GM19351 (cell line): ENCODE results near the gene HUS1B.
"Not testable (repeated sequence)": the region's sequence is repeated elsewhere in the genome, so short reads cannot be mapped to it uniquely, and the experiment has no call there.

Experiments
- ATAC-seq: cut with Tn5 transposase; IDR thresholded peaks from one replicate; pipeline ENCODE4 v1.9.1; 2021; ENCODE audit warnings: mild to moderate bottlenecking, moderate library complexity; ENCODE audit not compliant: unreplicated experiment

HUS1B gene

DNA sequence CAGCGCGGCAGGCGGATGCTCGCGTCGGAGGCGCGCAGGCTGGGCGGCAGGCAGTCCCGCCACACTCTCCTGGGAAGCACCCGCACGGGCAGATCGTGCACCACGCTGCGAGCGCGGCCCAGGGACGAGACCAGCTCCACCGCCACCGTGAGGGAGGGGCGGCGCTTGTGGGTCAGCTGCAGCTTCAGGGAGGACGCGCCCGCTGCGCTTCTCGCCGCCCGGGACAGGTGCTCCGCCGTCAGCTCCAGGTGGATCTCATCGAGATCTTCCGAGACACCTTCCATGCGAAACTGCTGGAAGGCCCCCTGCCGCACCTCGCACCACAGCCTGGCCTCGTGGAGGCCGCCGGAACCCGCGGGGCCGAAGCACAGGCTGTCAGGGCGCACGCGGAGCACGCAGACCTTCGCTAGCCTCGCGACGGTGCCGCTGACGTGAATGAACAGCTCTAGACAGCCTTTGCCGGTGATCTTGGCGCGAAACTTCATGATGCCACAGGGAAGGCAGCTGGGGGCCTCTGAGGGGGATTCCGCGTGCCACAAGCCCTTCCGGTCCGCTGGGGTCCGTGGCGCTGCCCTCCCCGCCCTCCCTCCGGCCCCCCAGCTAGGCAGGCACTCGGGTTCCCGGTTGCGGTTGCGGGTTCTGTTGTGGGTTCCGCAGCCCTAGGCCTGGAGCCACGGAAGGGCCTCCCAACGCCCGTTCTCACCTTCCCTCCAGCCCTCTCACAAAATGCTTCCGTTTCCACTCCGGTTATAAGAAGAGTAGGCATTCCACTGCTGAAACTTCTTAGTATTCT, at the start of gene HUS1B:
Gene HUS1B, minus strand, starts transcription at position 641 of the 793 bp plus-strand sequence. Its CDS starts 156 bp downstream, at position 485.
- no peak for ATAC-seq

DNA sequence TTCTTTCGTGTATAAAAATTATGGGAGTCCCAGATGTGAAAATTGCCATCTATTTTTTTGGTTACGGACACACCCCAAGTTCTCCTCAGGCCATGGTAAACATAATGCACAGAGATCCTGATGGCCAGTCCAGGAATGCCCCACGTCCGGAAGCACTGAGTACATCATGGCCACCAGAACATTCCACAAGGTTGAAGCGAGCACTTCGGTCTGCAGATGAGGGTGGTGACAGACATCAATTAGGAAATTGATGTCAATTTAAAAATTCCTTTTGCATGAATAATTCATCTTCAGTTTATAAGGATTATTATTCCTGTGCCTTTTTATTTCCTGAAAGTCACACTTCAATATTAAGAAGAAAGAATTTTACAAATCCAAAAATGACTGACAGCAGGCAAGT, 49.2 kb upstream of the HUS1B start:
- no peak for ATAC-seq

DNA sequence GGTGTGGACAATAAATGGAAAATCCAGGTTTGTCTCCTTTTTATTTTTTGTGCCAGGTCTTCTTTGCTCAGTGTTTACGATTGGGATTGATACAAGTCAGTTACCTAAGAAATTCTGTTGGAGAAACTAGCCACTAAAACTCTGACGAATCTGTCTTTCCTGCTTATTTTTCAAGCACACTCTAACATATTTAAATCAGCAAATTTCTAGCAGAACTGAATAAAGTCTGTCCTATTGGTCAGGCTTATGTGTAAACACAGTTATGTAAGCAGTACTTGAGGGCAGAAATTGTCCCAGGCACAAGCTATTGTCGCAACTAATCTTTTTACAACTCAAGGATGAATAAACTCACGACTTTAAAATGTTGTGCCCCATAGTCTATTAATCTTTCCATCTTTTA, 48.1 kb upstream of the HUS1B start:
- ATAC-seq = no peak

DNA sequence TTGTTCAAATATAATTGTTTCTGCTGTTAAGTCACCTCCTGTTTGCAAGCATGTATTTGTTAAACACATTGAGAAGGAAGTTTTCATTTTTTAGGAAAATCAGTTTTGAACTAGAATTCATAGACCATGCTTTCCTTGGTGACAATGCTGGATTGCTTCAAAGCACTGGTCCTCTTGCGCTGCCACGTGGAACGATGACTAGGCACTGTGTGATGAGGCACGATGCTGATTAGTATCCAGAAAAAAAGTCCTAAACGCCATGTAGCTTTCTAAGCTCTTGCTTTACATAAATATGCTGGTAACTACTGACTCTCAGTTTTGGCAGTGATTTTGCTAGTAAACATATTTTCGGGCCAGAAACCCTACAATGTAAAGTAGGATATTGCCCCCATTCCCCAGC, 47.1 kb upstream of the HUS1B start:
- no peak for ATAC-seq

DNA sequence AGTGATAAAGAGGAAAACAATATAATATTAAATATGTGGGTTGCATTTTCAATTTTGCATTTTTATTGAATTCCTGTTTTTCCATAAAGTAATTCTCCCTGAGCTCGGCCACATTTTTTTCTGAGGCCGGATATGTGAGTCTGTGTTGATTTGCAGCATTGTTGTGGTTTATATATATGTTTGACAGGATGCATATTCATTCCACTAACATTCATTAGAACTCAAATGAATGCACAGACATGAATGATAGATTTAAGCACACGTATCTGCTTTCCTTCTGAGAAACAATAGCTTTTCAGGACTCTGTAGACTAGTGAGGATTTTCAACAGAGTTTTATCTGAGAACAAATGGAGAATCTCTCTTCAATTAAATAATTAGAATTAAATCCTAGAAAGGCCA, 46.7 kb upstream of the HUS1B start:
- no peak for ATAC-seq

DNA sequence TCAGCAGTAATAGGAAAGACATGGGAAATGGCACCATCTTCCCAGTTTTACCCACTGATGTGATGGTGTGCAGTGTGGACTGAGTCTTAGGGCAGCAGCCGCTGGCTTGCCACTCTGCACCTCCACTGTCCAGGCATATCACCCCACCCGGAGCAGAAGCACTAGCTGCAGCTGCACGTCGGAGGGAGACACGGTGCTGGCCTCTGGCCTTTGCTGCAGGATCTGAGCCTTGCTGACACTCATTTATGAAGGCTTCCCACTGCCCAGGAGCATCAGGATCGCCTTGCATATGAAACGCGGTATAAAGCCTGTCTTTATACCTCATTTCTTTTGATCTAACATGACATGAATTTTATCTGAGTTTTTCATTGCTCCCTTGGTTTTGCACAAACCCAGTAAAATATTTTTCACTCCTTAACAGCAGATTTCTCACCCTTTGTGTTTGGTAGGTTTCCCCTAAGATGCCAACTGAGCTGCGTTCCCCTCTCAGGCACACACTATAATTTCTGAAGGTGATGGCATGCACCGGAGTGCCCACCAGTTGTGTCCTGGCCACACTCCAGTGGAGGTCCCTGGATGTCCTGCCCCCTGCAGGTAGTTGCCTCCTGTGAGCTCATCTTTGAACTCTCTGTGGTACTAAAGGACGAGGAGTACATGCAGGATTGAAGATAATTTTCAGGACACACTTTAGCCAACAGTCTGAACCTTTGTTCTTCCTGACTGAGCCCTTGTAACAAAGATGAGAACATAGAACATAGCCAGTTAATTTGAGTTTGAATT, 45.0 kb upstream of the HUS1B start:
- no peak for ATAC-seq

DNA sequence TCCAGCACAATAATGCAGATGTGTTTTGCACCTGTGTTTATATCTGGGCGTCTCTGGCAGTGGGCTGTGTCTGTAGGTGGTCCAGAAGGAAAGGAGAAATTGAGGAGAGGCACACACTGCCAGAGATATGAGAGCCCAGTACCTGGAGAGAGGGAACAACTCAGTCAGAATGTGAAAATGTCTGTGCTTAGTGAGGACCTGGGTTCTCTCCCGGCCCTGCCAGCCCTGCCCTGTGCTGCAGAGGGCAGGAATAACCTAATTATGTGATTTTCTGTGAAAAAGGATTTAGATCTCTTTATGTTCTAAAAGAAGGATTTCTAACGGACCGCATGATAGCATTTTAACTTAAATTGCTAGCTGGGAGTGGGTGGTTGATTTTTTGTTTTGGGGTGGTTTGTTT, 44.3 kb upstream of the HUS1B start:
- no peak for ATAC-seq

DNA sequence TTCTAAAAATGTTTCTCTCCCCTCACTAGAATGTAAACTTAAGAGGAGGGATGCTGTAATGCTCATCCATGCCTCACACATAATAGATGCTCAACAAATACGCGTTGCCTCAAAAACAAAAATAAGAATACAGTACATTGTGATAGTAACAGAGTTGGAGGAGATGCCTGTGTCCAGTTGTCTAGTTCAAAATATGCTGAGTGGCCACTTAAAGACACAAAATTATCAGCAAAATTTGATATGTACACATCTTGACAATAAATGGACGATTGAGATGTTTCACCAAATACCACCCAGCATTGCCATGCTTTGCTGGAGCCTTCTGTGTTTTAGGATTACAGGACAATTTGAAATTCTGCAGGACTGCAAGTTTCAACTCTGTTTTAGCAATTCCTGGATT, 43.6 kb upstream of the HUS1B start:
- no peak for ATAC-seq

DNA sequence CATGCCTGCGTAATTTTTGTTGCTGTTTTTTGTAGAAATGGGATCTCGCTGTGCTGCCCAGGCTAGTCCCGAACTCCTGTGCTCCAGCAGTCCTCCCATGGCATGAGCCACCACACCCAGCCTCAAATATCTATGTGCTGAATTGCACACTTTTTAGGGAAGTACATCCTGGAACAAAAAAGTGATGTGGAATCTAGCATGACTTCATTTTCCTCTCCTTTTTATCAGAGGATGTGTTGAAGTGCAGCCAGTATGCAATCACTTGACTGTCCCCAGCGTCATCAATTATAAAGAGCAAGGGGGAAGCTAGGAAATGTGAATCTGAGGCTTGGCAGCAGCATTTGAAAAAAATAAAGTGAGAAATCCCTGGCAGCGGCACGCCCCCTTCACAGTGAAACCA, 42.4 kb upstream of the HUS1B start:
- no peak for ATAC-seq

DNA sequence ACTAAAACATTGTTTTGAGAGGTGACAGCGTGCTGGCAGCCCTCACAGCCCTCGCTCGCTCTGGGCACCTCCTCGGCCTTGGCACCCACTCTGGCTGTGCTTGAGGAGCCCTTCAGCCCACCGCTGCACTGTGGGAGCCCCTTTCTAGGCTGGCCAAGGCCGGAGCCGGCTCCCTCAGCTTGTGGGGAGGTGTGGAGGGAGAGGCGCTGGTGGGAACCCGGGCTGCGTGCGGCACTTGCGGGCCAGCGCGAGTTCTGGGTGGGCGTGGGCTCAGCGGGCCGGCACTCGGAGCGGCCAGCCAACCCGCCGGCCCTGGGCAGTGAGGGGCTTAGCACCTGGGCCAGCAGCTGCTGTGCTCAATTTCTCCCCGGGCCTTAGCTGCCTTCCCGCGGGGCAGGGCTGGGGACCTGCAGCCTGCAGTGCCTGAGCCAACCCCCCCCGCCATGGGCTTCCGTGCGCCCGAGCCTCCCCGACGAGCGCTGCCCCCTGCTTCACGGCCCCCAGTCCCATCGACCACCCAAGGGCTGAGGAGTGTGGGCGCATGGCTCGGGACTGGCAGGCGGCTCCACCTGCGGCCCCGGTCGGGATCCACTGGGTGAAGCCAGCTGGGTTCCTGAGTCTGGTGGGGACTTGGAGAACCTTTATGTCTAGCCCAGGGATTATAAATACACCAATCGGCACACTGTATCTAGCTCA, 37.7 kb upstream of the HUS1B start:
- not testable (repeated sequence) for ATAC-seq

DNA sequence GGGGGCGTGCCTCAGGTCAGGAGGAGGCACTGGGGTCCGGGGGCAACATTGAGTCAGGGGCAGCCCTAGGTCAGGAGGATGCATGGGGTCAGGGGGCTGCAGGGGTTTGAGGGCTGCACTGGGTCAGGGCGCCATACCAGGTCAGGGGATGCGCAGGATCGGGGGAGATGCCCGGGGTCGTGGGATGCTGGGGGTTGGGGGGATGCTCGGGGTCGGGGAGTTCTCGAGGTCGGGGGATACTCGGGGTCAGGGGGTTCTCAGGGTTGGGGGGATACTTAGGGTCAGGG, 36.8 kb upstream of the HUS1B start:
- ATAC-seq = no peak

DNA sequence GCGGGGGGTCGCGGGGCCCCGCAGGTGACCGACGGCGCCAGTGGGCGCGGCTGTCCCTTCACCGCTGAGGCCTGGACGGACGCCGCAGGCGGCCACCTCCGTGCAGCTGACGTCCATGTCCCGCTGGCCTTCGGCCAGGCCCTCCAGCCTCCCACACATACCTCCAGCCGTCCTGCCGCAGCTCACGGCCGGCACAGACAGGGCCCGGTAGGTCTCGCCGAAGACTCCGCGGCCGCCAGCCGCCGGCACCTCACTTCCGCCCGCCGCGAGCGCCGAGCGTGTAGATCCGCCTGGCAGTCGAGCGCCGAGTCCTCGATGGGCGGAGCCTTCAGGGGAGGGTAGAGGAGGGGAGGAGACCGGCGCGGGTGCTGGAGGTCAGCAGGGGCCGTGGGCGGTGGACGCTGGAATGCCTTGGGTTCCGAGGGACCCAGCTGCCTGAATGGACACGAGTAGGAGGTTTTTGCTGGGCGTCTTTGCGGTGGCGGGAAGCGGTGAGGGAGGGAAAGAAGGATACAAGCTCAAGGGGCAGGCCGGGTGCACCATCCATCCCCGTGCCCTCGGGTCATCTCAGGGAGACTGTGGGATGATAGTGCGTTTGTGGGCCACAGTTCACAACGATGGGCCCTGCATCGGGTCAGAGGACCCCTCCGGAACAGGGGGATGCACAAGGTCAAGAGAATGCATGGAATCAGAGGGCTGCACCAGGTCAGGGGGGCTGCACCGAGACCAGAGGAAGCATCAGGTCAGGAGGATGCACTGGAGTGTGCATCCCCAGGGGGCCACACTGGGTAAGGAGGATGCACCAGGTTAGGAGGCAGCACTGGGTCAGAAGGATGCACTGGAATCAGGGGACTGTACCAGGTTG, 36.2 kb upstream of the HUS1B start, which contains the start of gene EXOC2:
Gene EXOC2, minus strand, starts transcription at position 282 of the 865 bp plus-strand sequence. CDS start 55,321 bp downstream, outside the sequence.
- peak; percentile 81 for ATAC-seq

DNA sequence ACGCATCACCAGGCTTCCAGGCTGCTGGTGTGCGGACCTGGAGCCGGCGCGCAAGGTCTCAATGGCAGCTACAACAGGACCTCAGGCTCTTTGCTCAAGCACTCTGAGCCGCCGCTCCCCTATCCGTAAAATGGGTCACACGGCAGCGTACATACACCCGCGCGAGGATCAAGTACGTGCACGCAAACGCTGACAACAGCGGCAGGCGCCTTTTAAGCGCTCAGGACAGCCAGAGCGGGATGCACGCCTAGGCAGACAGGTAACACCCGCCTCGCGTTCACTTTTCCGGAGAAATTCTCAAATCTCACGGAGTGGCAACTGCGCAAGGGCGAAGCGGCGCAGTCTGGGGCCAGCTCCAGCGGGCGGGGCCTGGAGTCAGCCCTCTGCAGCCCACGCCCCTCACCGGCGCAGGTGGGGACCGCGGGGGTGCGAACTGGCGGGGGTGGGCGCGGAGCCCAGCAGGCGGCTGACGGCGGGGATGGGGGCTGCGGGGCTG, 35.5 kb upstream of the HUS1B start:
- ATAC-seq = peak; percentile 77

DNA sequence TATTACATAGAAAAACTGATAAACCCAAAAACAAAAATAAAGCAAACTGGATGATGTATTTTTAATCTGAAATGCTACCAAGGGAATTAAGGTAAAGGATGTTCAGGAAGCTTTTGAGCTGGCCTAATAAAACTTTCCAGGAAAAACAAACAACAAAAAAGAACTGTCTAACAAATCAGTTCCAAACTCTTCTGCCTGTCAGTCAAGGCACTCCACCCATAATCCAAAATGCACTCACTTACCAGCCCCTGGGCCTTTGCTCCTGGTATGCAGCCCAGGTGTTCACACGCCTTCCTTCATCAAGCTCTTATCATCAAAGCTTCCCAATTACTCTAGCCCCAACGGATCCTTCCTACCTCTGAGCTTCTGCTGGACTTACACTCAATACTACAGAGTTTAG, 32.3 kb upstream of the HUS1B start:
- no peak for ATAC-seq

DNA sequence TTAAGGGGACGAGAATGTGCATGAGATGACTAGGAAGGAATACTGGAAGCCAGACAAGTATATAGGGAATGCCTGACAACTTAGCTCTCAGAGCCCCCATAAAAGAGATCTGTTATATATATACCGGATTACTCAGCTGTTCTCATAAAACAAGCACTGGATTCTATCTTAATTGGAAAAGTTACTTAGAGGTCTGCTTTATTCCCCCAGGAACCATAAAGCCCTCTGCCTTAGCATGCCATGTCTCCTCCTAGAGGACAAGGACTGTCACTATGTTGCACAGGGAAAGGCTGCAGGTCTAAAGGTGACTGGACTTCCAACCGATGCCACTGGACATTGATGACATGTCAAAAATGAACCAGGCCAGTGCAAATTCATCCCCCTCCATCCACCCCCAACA, 29.6 kb upstream of the HUS1B start:
- ATAC-seq = no peak

DNA sequence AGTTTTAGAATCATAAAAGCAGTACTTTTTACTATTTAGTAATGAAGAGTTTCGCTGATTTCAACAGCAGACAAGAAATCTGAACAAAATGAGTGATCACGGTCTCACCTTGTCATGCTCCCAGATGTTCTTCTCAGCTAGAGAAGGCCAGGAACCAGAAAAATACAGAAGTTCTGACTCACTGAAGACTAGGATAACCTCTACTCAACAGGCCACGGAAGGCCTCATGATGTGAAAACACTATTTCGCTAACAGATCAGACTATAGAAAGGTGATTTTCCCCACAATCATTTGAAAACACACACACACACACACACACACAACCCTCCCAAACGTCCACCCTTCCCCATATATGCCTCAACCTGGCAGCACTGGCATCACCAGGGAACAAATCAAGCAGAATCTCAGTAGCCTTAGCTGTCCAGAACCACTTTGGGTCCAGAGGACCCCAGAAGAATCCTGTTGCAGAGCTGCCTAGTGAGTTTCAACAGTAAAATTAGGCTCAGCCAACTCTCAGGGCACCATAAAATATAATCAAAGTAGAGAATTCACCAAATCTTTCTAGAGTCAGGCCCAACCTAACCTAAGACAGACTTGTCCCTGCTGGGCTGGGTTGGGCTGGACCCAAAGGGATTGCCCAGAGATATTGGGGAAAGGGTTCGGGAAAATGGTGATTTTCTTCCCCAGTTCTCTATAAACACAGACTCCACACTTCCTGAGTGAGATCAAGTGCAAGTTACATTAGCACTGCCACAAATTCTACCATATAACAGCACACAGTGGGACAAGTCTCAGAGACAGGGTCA, 28.1 kb upstream of the HUS1B start:
- ATAC-seq = peak; percentile 88

DNA sequence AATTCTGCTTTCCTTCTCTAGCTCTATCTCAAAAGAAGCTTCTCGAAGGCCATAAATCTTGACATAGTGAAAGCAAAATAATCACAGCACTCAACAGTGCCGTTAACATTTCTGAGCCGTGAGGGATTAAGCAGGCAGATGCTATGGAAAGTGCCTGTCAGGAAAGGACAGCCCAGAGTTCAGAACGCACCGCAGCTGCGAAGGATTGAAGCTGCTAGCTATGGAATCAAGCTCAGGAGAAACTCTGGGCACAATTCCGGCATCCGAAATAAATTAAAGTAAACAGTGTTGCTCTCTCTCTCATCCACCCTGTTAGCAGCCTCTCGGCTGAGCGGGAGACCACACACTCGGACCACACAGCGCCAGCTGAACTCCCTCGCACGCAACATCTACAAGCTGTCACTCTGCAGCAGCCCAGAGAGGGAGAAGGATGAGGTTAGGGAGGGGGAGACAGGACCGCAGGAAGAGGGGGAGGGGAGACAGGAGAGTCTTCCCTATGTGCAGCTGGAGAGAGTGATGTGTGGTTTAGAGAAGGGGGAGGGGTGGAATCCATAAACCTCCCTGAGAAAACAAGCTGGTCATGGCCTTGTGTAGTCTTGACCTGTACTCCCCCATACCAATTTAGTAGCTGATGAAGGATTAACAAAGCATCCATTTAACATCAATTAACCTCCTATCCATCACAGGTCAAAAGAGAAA, 27.0 kb upstream of the HUS1B start:
- ATAC-seq = no peak

DNA sequence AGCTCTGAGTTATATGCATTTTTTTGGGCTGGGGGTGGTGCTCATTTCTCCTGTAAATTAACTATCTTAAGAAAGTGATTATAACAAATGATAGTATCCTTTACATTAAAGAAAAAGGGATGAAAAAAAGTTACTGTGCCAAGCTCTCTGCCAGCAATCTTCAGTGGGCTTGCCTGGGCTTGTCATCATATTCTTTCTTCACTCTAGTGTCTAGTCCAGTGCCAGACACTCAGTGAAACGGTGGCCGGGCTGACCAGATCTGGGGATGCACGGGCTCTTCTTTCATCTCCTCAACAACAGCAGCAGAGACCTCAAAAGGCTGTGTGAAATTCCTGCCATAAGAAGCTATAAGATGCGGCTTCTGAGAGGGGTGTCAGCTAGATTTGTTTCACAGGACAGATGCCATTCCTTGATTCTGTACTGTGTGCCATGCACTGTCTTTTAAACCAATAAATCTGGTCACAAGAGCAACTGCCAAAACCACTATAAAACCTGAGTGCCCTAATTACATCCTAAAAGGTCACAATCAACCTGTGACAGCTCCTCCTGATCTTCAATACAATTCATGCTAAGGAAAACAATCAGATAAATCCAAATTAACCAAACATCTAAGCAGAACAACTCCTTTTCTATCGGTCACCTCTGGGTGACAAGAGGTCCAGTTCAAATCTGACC, 23.9 kb upstream of the HUS1B start:
- ATAC-seq = no peak

DNA sequence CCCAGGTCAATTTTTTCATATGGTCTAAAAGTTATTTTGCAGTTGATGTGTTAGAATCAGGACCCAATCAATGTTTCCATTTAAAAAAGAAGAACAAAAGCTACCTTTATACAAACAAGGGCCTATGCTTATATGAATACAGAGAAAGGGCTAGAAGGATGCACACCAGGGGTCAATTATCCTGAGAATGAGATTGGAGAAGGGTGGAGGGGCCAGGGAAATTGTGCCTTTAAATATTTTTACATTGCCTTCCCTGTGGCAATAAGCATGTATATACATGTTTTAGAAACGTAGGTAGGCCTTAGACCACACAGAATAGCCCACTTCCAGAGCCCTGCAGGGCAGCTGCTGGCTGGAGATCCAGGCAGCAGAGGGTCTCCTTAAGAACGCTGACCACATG, 23.4 kb upstream of the HUS1B start:
- ATAC-seq = no peak
